H9 (cell line): ENCODE measurements around the gene ANKRD44. TPM values are rescaled to one million over a fixed set of nuclear protein-coding genes. Genes with fewer than 3 reads are reported as not detected.

Source experiments
- DNase-seq: peaks from one replicate; pipeline ENCODE4 v3.0.0-alpha.2; 2017
- H2AFZ ChIP-seq: one replicate; pipeline ENCODE4 v1.6.1; 2013; ENCODE audit warnings: mild to moderate bottlenecking, low read length, control low read depth, moderate library complexity
- H2AK5ac ChIP-seq: 2 replicates; pipeline ENCODE4 v1.6.1; 2013; ENCODE audit warnings: low read length, control low read depth, mixed read lengths; ENCODE audit not compliant: insufficient read length
- H2BK120ac ChIP-seq: one replicate; pipeline ENCODE4 v1.6.1; 2013; ENCODE audit warnings: low read depth, mild to moderate bottlenecking, low read length, control low read depth, inconsistent platforms; ENCODE audit not compliant: poor library complexity, severe bottlenecking
- H2BK12ac ChIP-seq: 2 replicates; pipeline ENCODE4 v1.6.1; 2013; ENCODE audit warnings: low read length, control low read depth, mixed read lengths, low read depth; ENCODE audit not compliant: insufficient read length
- H2BK15ac ChIP-seq: 2 replicates; pipeline ENCODE4 v1.6.1; 2013; ENCODE audit warnings: low read depth, low read length, control low read depth
- H2BK20ac ChIP-seq: one replicate; pipeline ENCODE4 v1.6.1; 2013; ENCODE audit warnings: low read depth, mild to moderate bottlenecking, low read length, control low read depth, inconsistent platforms; ENCODE audit not compliant: poor library complexity, severe bottlenecking
- H2BK5ac ChIP-seq: 2 replicates; pipeline ENCODE4 v1.6.1; 2013; ENCODE audit warnings: low read length, control low read depth, mixed read lengths; ENCODE audit not compliant: insufficient read length
- H3K14ac ChIP-seq: 2 replicates; pipeline ENCODE4 v1.6.1; 2013; ENCODE audit warnings: low read length, control low read depth; ENCODE audit not compliant: insufficient read depth
- H3K18ac ChIP-seq: 2 replicates; pipeline ENCODE4 v1.6.1; 2013; ENCODE audit warnings: low read depth, mild to moderate bottlenecking, mixed read lengths, low read length, control low read depth; ENCODE audit not compliant: insufficient read length
- H3K23ac ChIP-seq: 2 replicates; pipeline ENCODE4 v1.6.1; 2013; ENCODE audit warnings: low read length, control low read depth, mixed read lengths, low read depth; ENCODE audit not compliant: insufficient read length
- H3K23me2 ChIP-seq: 2 replicates; pipeline ENCODE4 v1.6.1; 2013; ENCODE audit warnings: low read depth, mild to moderate bottlenecking, mixed read lengths, low read length, control low read depth; ENCODE audit not compliant: insufficient read length, poor library complexity, severe bottlenecking
- H3K27ac ChIP-seq: 2 replicates; pipeline ENCODE4 v1.5.1; 2013; ENCODE audit warnings: low read length, control low read depth, mixed read lengths, low read depth; ENCODE audit not compliant: insufficient read length
- H3K27me3 ChIP-seq: 2 replicates; pipeline ENCODE4 v1.6.1; 2013; ENCODE audit warnings: low read length, control low read depth, inconsistent platforms; ENCODE audit not compliant: insufficient read depth
- H3K4ac ChIP-seq: 2 replicates; pipeline ENCODE4 v1.6.1; 2013; ENCODE audit warnings: low read depth, mild to moderate bottlenecking, control low read depth, inconsistent platforms, low read length, moderate library complexity
- H3K4me1 ChIP-seq: 2 replicates; pipeline ENCODE4 v1.6.1; 2013; ENCODE audit warnings: low read length, control low read depth, inconsistent platforms; ENCODE audit not compliant: insufficient read depth
- H3K4me2 ChIP-seq: 2 replicates; pipeline ENCODE4 v1.6.1; 2013; ENCODE audit warnings: low read length, control low read depth, mixed read lengths; ENCODE audit not compliant: insufficient read length, insufficient read depth
- H3K56ac ChIP-seq: 2 replicates; pipeline ENCODE4 v1.6.1; 2013; ENCODE audit warnings: low read depth, mild to moderate bottlenecking, mixed read lengths, low read length, control low read depth; ENCODE audit not compliant: insufficient read length
- H3K79me1 ChIP-seq: 2 replicates; pipeline ENCODE4 v1.6.1; 2013; ENCODE audit warnings: low read depth, mild to moderate bottlenecking, moderate library complexity, low read length, control low read depth, inconsistent platforms; ENCODE audit not compliant: insufficient read depth, poor library complexity, severe bottlenecking
- H3K79me2 ChIP-seq: 2 replicates; pipeline ENCODE4 v1.6.1; 2013; ENCODE audit warnings: low read length, control low read depth, inconsistent platforms; ENCODE audit not compliant: insufficient read depth
- H3K9ac ChIP-seq: 2 replicates; pipeline ENCODE4 v1.6.1; 2013; ENCODE audit warnings: low read length, control low read depth, mixed read lengths; ENCODE audit not compliant: insufficient read length; ENCODE audit errors: extremely low read depth
- H3K9me3 ChIP-seq: one replicate; pipeline ENCODE4 v1.6.1; 2013; ENCODE audit warnings: low read depth, low read length, inconsistent platforms; ENCODE audit not compliant: control insufficient read depth
- H3T11ph ChIP-seq: one replicate; pipeline ENCODE4 v1.6.1; 2013; ENCODE audit warnings: mild to moderate bottlenecking, low read length, control low read depth, inconsistent platforms
- H4K20me1 ChIP-seq: one replicate; pipeline ENCODE4 v1.6.1; 2013; ENCODE audit not compliant: control insufficient read depth, insufficient read length, insufficient read depth
- H4K5ac ChIP-seq: 2 replicates; pipeline ENCODE4 v1.6.1; 2013; ENCODE audit warnings: low read depth, mild to moderate bottlenecking, mixed read lengths, low read length, control low read depth; ENCODE audit not compliant: insufficient read length
- H4K8ac ChIP-seq: replicated peaks from 2 replicates; pipeline ENCODE4 v1.6.1; 2013; ENCODE audit warnings: low read length, control low read depth, mixed read lengths, low read depth; ENCODE audit not compliant: insufficient read length
- H4K91ac ChIP-seq: 2 replicates; pipeline ENCODE4 v1.6.1; 2013; ENCODE audit warnings: low read depth, mild to moderate bottlenecking, moderate library complexity, mixed read lengths, low read length, control low read depth; ENCODE audit not compliant: insufficient read length
- H3K27ac Mint-ChIP-seq, 3 experiments: 2 replicates in 2 of 3; 3 replicates in 1 of 3; pipeline ENCODE4 v1.8.0; 2020 to 2021; ENCODE audit warnings: mixed read lengths in 3 of 3, mild to moderate bottlenecking in 1 of 3, moderate library complexity in 1 of 3
- H3K27me3 Mint-ChIP-seq: 2 replicates; pipeline ENCODE4 v1.8.0; 2021; ENCODE audit warnings: low read depth, mild to moderate bottlenecking, moderate library complexity, mixed read lengths
- H3K36me3 Mint-ChIP-seq, 3 experiments: 2 replicates in 2 of 3; 3 replicates in 1 of 3; pipeline ENCODE4 v1.8.0; 2020 to 2021; ENCODE audit warnings: low read depth in 3 of 3, mixed read lengths in 3 of 3; ENCODE audit not compliant: insufficient read depth in 1 of 3
- H3K4me1 Mint-ChIP-seq, 2 experiments: 2 replicates each; pipeline ENCODE4 v1.8.0; 2020; ENCODE audit warnings: mixed read lengths in 2 of 2
- H3K4me3 Mint-ChIP-seq, 2 experiments: 2 replicates in 1 of 2; 3 replicates in 1 of 2; pipeline ENCODE4 v1.8.0; 2020 to 2021; ENCODE audit warnings: mild to moderate bottlenecking in 2 of 2, mixed read lengths in 2 of 2, moderate library complexity in 1 of 2
- H3K9me3 Mint-ChIP-seq, 2 experiments: 2 replicates in 1 of 2; 3 replicates in 1 of 2; pipeline ENCODE4 v1.8.0; 2020; ENCODE audit warnings: mild to moderate bottlenecking in 2 of 2, mixed read lengths in 2 of 2, moderate library complexity in 1 of 2
- WGBS: extraction: QIAGEN DNeasy Blood & Tissue Kit; methylation state at CpG from one replicate; pipeline ENCODE4 v1.1.7; 2013; ENCODE audit warnings: missing lambda C conversion rate, low lambda C conversion rate, mixed read lengths; ENCODE audit not compliant: insufficient read length; ENCODE audit errors: extremely low coverage; 5-methylcytosine and 5-hydroxymethylcytosine counted together
- total RNA-seq: library from RNA; stranded (reverse); gene quantifications from 2 replicates; pipeline ENCODE4 v1.2.1, GENCODE V29; 2021
- TF ChIP-seq, protein P1 (sequence below): fragments of 200-600 bp; sonication (generic); conservative IDR thresholded peaks from 3 replicates; pipeline ENCODE4 v1.8.0; 2021; ENCODE audit warnings: antibody characterized with exemption, mild to moderate bottlenecking

ANKRD44 gene
- total RNA-seq, 1 experiment from 2014 or later = 1.9 TPM

DNA sequence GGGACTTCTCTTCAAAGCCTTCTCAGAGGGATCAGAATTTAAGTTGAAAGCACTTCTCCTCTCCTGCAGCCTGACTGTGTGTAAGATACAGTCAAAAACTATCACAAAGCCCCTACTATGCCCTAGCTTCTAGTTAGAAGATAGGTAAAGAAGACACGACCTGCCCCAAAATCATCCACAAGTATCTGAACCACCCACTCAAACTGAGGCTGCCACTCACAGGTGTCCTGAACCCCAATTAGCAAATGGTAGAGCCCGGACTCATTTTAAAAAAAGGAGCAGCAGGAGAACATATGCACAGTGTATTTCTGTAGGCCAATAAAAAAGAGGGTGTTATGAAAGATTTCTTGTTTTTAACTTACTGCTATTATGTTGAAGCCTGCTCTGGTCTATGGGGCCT, 74.4 kb downstream of the ANKRD44 start:
- Histone ChIP-seq H2BK20ac (no peak overlapping the region), H3K27ac (no peak overlapping the region), H2BK15ac (no peak overlapping the region), H3K56ac (no peak overlapping the region), H3K23ac (no peak overlapping the region), H3K18ac (no peak overlapping the region), H4K5ac (no peak overlapping the region), H3K79me1 (no peaks in the 10 kb centered on the region), H4K20me1 (no peaks in the 10 kb centered on the region), H3K9me3 (no peaks in the 10 kb centered on the region), H3K23me2 (no peaks in the 10 kb centered on the region), H3K4me1 (no peaks in the 10 kb centered on the region), H3K14ac (no peak overlapping the region), H2AFZ (no peak overlapping the region), H3K9ac (no peak overlapping the region), H3K27me3 (no peaks in the 10 kb centered on the region), H4K91ac (no peak overlapping the region), H3K4me2 (no peak overlapping the region), H2BK120ac (no peak overlapping the region), H2BK12ac (no peak overlapping the region), H3K4ac (no peak overlapping the region), H3K79me2 (no peaks in the 10 kb centered on the region), H3T11ph (no peak overlapping the region), H2AK5ac (no peak overlapping the region), H4K8ac (no peak overlapping the region), H2BK5ac (no peak overlapping the region)
- no peak overlapping the region for H3K4me3 Mint-ChIP-seq
- H3K27me3 Mint-ChIP-seq = no peaks in the 10 kb centered on the region
- no peak for DNase-seq
- no CpG with 5 or more reads among the region's 2 CpGs for WGBS
- no peak overlapping the region for H3K27ac Mint-ChIP-seq
- H3K9me3 Mint-ChIP-seq = no peaks in the 10 kb centered on the region
- TF ChIP-seq, protein P1, sequence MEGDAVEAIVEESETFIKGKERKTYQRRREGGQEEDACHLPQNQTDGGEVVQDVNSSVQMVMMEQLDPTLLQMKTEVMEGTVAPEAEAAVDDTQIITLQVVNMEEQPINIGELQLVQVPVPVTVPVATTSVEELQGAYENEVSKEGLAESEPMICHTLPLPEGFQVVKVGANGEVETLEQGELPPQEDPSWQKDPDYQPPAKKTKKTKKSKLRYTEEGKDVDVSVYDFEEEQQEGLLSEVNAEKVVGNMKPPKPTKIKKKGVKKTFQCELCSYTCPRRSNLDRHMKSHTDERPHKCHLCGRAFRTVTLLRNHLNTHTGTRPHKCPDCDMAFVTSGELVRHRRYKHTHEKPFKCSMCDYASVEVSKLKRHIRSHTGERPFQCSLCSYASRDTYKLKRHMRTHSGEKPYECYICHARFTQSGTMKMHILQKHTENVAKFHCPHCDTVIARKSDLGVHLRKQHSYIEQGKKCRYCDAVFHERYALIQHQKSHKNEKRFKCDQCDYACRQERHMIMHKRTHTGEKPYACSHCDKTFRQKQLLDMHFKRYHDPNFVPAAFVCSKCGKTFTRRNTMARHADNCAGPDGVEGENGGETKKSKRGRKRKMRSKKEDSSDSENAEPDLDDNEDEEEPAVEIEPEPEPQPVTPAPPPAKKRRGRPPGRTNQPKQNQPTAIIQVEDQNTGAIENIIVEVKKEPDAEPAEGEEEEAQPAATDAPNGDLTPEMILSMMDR = no peak
- no peaks in the 10 kb centered on the region for H3K36me3 Mint-ChIP-seq
- H3K4me1 Mint-ChIP-seq = peaks cover 8% of the 10 kb centered on the region in 2 experiments
